HCT116 (cell line): ENCODE measurements around the gene SLC35B2. TPM values are rescaled to one million over a fixed set of nuclear protein-coding genes. Genes with fewer than 3 reads are reported as not detected.

Experiments used
- ATF3 ChIP-seq: IDR thresholded peaks from 2 replicates; pipeline ENCODE4 v1.6.1; 2012
- CBX3 ChIP-seq: IDR thresholded peaks from 2 replicates; pipeline ENCODE4 v1.6.1; 2012; ENCODE audit warnings: low read depth
- CEBPB ChIP-seq: IDR thresholded peaks from 2 replicates; pipeline ENCODE4 v1.6.1; 2012; ENCODE audit warnings: low read depth
- EGR1 ChIP-seq: IDR thresholded peaks from 2 replicates; pipeline ENCODE4 v1.6.1; 2012; ENCODE audit warnings: low read depth
- EZH2phosphoT487 ChIP-seq: fragments of 200-600 bp; IDR thresholded peaks from 2 replicates; pipeline ENCODE4 v1.6.1; 2018; ENCODE audit warnings: antibody characterized with exemption, borderline replicate concordance
- JUND ChIP-seq: IDR thresholded peaks from 2 replicates; pipeline ENCODE4 v1.6.1; 2012
- MAX ChIP-seq: IDR thresholded peaks from 2 replicates; pipeline ENCODE4 v1.6.1; 2012
- POLR2A ChIP-seq: IDR thresholded peaks from 2 replicates; pipeline ENCODE4 v1.7.0; 2011; ENCODE audit warnings: borderline replicate concordance; ENCODE audit not compliant: insufficient read depth, insufficient read length; ENCODE audit errors: extremely low read depth
- REST ChIP-seq: IDR thresholded peaks from 2 replicates; pipeline ENCODE4 v1.6.1; 2012; ENCODE audit warnings: low read depth
- SRF ChIP-seq: IDR thresholded peaks from 2 replicates; pipeline ENCODE4 v1.6.1; 2012; ENCODE audit warnings: low read depth
- TCF7L2 ChIP-seq: IDR thresholded peaks from 2 replicates; pipeline ENCODE4 v1.7.0; 2011; ENCODE audit warnings: borderline replicate concordance, inconsistent platforms; ENCODE audit not compliant: insufficient read depth, insufficient read length; ENCODE audit errors: extremely low read depth
- YY1 ChIP-seq: IDR thresholded peaks from 2 replicates; pipeline ENCODE4 v1.6.1; 2011; ENCODE audit warnings: low read length, low read depth, moderate library complexity, mild to moderate bottlenecking; ENCODE audit not compliant: insufficient replicate concordance; ENCODE audit errors: extremely low read depth
- total RNA-seq: library from RNA; stranded (reverse); gene quantifications from one replicate; pipeline ENCODE4 v1.2.1, GENCODE V29; 2021; ENCODE audit not compliant: unreplicated experiment
- TF ChIP-seq, protein P1 (sequence below), 3 experiments: fragments of 200-600 bp in 1 of 3; sonication (generic) in 1 of 3; IDR thresholded peaks in 2 of 3; conservative IDR thresholded peaks in 1 of 3; 2 replicates each; pipeline ENCODE4 v1.5.1; 2012 to 2017; ENCODE audit warnings: low read depth in 2 of 3, low read length in 2 of 3, antibody characterized with exemption in 1 of 3, borderline replicate concordance in 1 of 3, control low read depth in 1 of 3, mild to moderate bottlenecking in 1 of 3, mixed read lengths in 1 of 3, mixed run types in 1 of 3, moderate library complexity in 1 of 3; ENCODE audit not compliant: insufficient read depth in 1 of 3

Gene SLC35B2
- total RNA-seq, 1 experiment from 2014 or later = 50.5 TPM

DNA sequence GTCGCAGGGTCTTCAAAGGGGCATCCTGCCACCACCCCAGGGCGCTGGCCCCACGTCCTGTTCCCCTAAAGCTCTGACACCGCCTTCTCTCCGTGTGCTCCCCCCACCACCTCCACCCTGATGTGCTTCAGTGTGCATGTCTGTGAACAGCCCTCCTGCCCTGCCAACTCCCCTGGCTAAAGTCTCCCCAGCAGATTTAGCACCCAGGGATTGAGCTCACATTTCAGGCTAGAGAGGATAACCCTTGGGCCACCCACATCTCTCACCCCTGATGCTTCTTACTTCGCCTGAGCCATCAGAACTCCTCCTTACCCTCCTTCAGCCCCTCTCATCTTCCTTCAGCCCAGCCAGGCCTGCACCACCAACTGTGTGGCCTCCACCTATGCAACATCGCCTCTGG, 20.4 kb upstream of the SLC35B2 start (continued):
- TF ChIP-seq REST (no peak), EGR1 (no peak), JUND (no peak), TCF7L2 (no peak), YY1 (no peak), SRF (no peak), MAX (no peak), EZH2phosphoT487 (no peak), CBX3 (no peak), POLR2A (no peak), ATF3 (no peak), CEBPB (no peak)
- TF ChIP-seq, protein P1, sequence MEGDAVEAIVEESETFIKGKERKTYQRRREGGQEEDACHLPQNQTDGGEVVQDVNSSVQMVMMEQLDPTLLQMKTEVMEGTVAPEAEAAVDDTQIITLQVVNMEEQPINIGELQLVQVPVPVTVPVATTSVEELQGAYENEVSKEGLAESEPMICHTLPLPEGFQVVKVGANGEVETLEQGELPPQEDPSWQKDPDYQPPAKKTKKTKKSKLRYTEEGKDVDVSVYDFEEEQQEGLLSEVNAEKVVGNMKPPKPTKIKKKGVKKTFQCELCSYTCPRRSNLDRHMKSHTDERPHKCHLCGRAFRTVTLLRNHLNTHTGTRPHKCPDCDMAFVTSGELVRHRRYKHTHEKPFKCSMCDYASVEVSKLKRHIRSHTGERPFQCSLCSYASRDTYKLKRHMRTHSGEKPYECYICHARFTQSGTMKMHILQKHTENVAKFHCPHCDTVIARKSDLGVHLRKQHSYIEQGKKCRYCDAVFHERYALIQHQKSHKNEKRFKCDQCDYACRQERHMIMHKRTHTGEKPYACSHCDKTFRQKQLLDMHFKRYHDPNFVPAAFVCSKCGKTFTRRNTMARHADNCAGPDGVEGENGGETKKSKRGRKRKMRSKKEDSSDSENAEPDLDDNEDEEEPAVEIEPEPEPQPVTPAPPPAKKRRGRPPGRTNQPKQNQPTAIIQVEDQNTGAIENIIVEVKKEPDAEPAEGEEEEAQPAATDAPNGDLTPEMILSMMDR (IDR thresholded peaks at IDR 0.05 in 2 of 3, conservative IDR thresholded peaks at IDR 0.05 in 1 of 3; ENCODE audit: borderline replicate concordance in 1 of 3, insufficient read depth in 1 of 3, low read depth in 2 of 3, low read length in 2 of 3) = no peak
